ENCODE results near the gene ALDOA. TPM values are rescaled to one million over a fixed set of nuclear protein-coding genes. Genes with fewer than 3 reads are reported as not detected.
A peak's percentile ranks its signal among the peaks of the same experiment; 100 is the strongest.

ALDOA gene
- polyA plus RNA-seq, 1 experiment, result 1,788 TPM

DNA sequence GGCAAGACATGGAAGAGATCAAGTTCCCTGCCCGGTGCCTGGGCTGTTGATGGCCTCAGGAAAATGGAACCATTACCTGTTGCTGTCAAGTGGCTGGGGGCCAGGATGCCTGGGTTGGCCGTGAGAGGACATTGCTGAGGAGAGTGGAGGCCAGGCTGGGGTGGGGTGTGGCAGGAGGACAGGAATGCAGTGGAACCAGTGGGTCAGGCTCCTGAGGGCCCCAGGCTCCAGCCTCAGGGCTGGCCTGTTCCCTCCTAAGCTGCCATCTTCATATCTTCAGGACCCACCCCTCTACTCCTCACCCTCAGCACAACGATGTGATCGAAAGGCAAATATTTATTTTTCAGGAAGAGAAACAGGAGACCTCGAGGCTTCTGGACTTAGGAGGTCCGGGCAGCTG, 38.9 kb downstream of the ALDOA start:
- no peak for DNase-seq (ENCODE audit: low read depth)
- Histone ChIP-seq H3K27me3 (ENCODE audit: control insufficient read depth, insufficient read depth, low read length) (no peaks in the 10 kb centered on the region), H3K36me3 (ENCODE audit: control insufficient read depth, insufficient read depth, low read length) (peaks cover 6% of the 10 kb centered on the region), H3K4me3 (ENCODE audit: low read depth, low read length) (no peak overlapping the region)
- POLR2A ChIA-PET, result no interaction called here
- CTCF ChIA-PET, result interaction anchor here (3.7 to 4.1 kb wide), 2 partner anchors 9 to 13 kb away, joined by 17 to 25 read pairs; partner anchors contain the start of genes GDPD3 and TBX6
- TF ChIP-seq, protein P1, sequence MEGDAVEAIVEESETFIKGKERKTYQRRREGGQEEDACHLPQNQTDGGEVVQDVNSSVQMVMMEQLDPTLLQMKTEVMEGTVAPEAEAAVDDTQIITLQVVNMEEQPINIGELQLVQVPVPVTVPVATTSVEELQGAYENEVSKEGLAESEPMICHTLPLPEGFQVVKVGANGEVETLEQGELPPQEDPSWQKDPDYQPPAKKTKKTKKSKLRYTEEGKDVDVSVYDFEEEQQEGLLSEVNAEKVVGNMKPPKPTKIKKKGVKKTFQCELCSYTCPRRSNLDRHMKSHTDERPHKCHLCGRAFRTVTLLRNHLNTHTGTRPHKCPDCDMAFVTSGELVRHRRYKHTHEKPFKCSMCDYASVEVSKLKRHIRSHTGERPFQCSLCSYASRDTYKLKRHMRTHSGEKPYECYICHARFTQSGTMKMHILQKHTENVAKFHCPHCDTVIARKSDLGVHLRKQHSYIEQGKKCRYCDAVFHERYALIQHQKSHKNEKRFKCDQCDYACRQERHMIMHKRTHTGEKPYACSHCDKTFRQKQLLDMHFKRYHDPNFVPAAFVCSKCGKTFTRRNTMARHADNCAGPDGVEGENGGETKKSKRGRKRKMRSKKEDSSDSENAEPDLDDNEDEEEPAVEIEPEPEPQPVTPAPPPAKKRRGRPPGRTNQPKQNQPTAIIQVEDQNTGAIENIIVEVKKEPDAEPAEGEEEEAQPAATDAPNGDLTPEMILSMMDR (IDR thresholded peaks at IDR 0.05; ENCODE audit: insufficient read depth, low read depth, low read length), result no peak

DNA sequence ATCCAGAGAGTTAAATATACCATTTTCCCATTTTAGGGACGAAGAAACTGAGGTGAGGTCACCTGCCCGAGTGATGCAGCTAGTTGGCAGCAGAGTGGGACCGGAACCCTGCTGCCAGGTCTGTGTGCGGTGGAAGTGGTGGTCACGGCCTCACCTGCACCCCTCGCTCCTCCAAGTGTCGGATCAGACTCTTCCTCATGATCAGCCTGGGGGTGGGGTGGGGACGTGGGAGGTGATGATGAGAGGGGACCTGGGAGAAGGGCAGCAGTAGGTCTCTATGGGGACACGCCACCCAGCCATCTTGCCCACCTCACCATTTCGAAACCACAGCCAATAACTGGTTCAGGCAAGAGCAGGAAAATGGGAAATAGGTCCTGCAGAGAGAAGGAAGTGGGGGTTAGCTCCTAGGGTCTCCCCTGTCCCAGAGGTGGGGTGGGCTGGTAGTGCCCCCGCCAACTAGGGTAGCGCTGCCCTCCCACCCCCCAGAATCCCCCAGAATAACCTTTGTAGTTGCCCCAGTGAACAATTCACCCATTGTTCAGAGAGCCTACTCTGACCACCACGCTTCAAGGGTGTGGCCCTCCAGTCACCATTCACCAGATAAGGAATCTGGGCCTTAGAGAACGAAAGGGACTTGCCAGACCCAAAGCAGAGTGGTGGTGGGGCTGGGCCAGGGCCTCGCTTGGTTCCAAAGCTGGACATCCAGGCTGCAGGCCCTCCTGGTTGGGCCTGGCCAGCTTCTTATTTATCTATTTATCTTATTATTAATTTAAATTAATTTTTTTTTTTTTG, 42.7 kb downstream of the ALDOA start:
- ChIA-PET POLR2A (no interaction called here), CTCF (no interaction called here)
- H3K27me3 ChIP-seq (ENCODE audit: control insufficient read depth, insufficient read depth, low read length), result no peaks in the 10 kb centered on the region
- H3K4me3 ChIP-seq (ENCODE audit: low read depth, low read length), result no peak overlapping the region
- no peak for DNase-seq (ENCODE audit: low read depth)
- TF ChIP-seq, protein P1 (IDR thresholded peaks at IDR 0.05; ENCODE audit: insufficient read depth, low read depth, low read length), result no peak
- peaks cover 15% of the 10 kb centered on the region for H3K36me3 ChIP-seq (ENCODE audit: control insufficient read depth, insufficient read depth, low read length)

DNA sequence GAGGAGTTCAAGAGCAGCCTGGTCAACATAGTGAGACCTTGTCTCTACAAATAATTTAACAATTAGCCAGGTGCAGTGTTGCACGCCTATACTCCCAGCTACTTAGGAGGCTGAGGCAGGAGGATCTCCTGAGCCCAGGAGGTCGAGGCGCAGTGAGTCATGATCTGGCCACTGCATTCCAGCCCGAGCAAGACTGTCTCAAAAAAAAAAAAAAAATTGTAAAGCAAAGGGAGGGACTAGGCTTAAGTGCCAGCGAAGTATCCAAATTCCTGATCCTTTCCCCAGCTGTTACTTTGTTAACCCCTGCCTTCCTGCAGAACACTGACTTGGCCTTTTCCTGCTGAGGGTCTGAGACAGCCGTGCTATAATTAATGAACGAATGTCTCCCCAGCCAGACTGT, 45.1 kb downstream of the ALDOA start:
- ChIA-PET CTCF (interaction anchor here (1.6 to 4.6 kb wide), 3 partner anchors 14 to 19 kb away, joined by 5 to 21 read pairs (median 16); partner anchors contain the start of genes MAPK3, TBX6 and YPEL3), POLR2A (no interaction called here)
- H3K27me3 ChIP-seq (ENCODE audit: control insufficient read depth, insufficient read depth, low read length), result no peaks in the 10 kb centered on the region
- peaks cover 19% of the 10 kb centered on the region for H3K36me3 ChIP-seq (ENCODE audit: control insufficient read depth, insufficient read depth, low read length)
- no peak overlapping the region for H3K4me3 ChIP-seq (ENCODE audit: low read depth, low read length)
- no peak for DNase-seq (ENCODE audit: low read depth)
- TF ChIP-seq, protein P1 (IDR thresholded peaks at IDR 0.05; ENCODE audit: insufficient read depth, low read depth, low read length), result no peak

DNA sequence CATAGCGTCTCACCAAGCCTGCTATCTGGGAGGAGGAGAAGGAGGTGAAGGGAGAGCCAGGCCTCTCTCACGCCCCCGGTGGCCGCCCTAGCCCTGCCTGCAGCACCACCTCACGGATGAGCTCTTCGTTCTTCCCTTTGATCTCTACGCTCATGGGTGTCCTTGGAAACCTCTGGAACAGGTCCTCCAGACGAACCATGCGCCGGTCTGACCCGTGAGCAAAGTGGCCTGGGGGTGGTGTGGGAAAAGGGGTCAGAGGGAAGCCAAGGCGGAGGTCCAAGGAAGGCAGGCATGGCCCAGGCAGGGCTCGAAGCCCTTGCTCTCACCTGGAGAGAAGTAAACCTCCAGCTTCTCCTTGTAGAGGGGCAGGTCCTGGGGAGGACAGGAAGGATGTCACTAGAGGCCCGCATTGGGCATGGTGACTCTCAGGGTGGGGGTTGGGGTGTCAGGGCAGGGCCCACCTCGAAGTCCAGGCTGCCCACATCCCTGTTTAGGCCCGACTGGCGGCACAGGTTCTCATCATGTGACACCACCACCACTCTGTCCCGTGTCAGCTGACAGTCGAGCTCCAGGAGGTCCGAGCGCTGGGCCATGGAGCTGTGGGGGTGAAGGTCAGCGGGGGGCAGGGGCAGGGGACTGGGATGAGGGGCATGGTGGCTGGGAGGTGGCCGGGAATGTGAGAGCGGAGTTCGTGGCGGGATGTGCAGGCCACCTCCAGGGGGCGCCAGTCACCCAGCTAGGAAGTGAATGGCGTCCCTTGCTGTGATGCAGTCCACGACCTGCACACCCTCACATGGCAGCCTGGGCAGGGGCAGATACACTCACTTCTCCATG, 46.9 kb downstream of the ALDOA start:
- no peak for DNase-seq (ENCODE audit: low read depth)
- ChIA-PET POLR2A (interaction anchor here (0.6 kb wide), 1 partner anchor 68 kb away, joined by 15 read pairs; no protein-coding TSS in a partner anchor), CTCF (interaction anchor here (0.6 to 4.6 kb wide), 15 partner anchors 9 to 297 kb away, joined by 3 to 25 read pairs (median 5); partner anchors contain the start of genes MAPK3, TBX6, YPEL3 and ZNF771)
- H3K27me3 ChIP-seq (ENCODE audit: control insufficient read depth, insufficient read depth, low read length), result no peaks in the 10 kb centered on the region
- TF ChIP-seq, protein P1 (IDR thresholded peaks at IDR 0.05; ENCODE audit: insufficient read depth, low read depth, low read length), result peak; percentile 74
- H3K4me3 ChIP-seq (ENCODE audit: low read depth, low read length), result no peak overlapping the region
- peaks cover 22% of the 10 kb centered on the region for H3K36me3 ChIP-seq (ENCODE audit: control insufficient read depth, insufficient read depth, low read length)
